Fibroblast of mammary gland (primary cell): ENCODE measurements around the gene ARMC10.
"Not testable (repeated sequence)": the region's sequence is repeated elsewhere in the genome, so short reads cannot be mapped to it uniquely, and the experiment has no call there.

ENCODE experiments used
- DNase-seq: peaks from one replicate; pipeline ENCODE4 v3.0.0-alpha.2; 2010; ENCODE audit warnings: low read depth
- H3K4me3 ChIP-seq: 2 replicates; pipeline ENCODE4 v1.5.1; 2011; ENCODE audit warnings: low read depth, mild to moderate bottlenecking, low read length, moderate library complexity; ENCODE audit not compliant: control insufficient read depth
- TF ChIP-seq, protein P1 (sequence below): conservative IDR thresholded peaks from 2 replicates; pipeline ENCODE4 v1.5.1; 2011; ENCODE audit warnings: low read depth, low read length, inconsistent platforms; ENCODE audit not compliant: control insufficient read depth, insufficient read depth

The ARMC10 gene

DNA sequence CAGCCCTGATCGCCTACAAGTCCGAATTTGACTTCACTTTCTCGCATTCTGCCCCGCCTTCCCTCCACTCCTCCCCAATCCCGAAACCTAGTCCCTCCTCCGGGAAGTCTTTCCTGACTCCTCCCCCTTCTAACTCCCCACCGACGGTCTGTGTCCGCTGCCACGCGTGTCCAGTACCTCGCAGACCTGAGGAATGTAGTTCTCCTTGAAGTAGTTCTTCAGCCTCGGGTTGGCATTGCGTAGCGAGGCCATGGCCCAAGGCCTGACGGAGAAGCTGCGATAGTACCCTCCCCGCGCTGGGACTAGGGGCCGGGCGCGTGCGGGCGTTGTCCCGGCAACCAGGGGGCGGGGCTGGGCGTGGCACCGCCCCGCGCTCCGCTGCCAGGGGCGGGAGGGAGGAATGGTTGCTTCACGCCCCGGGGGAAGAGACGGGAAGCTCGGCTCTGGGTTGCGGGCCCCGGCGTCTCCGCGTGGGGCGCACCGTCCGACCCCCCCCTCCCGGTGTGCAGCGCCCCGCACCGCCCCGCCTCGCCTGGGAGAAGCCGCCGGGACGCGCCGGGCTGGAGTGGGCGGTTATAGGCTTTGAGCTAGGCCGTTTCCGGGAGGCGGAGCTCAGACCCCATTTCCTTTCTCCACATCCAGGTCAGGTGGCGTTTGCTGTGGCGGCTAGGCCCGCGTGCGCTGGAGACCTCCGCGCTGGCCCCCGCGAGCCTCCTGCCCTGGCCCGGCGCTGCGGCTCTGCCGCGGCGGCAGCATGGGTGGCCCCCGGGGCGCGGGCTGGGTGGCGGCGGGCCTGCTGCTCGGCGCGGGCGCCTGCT lies at the start of gene ARMC10, which contains the start of gene FBXL13:
Gene ARMC10, plus strand, starts transcription at position 622 of the 818 bp plus-strand sequence. Its CDS starts 133 bp downstream, at position 755.
Gene FBXL13, minus strand, starts transcription at position 278 of the 818 bp plus-strand sequence.
- peak within 1 kb of the TSS; percentile 93 for H3K4me3 ChIP-seq
- TF ChIP-seq, protein P1, sequence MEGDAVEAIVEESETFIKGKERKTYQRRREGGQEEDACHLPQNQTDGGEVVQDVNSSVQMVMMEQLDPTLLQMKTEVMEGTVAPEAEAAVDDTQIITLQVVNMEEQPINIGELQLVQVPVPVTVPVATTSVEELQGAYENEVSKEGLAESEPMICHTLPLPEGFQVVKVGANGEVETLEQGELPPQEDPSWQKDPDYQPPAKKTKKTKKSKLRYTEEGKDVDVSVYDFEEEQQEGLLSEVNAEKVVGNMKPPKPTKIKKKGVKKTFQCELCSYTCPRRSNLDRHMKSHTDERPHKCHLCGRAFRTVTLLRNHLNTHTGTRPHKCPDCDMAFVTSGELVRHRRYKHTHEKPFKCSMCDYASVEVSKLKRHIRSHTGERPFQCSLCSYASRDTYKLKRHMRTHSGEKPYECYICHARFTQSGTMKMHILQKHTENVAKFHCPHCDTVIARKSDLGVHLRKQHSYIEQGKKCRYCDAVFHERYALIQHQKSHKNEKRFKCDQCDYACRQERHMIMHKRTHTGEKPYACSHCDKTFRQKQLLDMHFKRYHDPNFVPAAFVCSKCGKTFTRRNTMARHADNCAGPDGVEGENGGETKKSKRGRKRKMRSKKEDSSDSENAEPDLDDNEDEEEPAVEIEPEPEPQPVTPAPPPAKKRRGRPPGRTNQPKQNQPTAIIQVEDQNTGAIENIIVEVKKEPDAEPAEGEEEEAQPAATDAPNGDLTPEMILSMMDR: no peak
- peak; percentile 85 for DNase-seq

DNA sequence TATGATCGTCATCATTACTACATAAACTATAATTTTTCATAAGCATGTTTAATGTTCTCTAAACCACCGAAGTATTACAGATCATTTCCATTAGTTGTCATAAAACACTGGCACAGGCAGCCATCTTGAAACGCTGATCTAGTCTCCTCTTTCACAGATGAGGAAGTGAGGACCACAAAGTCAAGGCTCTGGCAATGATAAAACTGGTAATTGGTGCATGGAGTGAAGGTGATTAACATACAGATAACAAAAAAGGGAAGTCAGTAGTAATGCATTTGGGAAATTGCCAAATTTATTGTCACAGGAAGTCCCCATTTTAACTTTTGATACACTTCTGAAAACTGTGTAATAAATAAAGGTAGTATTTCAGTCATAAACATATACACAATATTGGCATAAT lies 49.6 kb upstream of the ARMC10 start:
- no peak overlapping the region for H3K4me3 ChIP-seq
- no peak for DNase-seq
- TF ChIP-seq, protein P1: no peak

DNA sequence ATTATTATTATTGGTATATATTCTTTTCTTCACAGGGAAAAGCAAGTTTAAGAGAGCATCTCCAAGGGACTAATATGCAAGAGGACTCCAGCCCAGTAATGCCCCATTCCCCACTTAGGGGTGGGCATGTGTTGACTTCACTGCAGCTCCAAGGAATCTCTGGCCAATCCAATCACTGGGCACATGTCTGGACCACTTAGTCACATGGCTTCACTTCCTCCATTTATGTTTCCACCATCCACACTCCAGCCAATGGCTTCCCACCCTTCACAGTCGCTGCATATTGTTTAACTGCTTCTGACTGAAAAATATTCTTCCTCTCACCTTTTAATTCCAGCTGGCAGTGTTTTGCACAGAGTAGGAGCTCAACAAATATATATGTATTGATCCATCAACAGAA lies 43.9 kb upstream of the ARMC10 start:
- DNase-seq: no peak
- TF ChIP-seq, protein P1: no peak
- H3K4me3 ChIP-seq: no peak overlapping the region

DNA sequence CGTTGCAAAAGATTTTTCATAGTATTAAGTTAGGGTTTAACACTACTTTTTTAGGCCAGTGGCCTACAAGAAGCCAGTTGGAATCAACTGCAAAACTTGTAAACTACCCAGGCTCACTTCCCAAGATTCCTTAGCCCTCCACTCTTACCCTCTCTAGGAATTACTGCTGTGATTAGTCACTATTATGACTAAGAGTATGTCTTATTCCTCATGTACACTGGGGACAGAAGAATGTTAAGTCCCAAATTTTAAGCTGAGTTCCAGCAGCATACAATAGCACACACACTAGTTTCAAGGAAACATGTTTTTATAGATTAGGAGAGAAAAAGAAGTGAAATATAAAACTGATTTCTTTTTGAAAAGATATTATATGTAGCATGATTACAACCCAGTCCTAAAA lies 43.2 kb upstream of the ARMC10 start:
- H3K4me3 ChIP-seq: no peak overlapping the region
- DNase-seq: peak; percentile 6
- TF ChIP-seq, protein P1: no peak

DNA sequence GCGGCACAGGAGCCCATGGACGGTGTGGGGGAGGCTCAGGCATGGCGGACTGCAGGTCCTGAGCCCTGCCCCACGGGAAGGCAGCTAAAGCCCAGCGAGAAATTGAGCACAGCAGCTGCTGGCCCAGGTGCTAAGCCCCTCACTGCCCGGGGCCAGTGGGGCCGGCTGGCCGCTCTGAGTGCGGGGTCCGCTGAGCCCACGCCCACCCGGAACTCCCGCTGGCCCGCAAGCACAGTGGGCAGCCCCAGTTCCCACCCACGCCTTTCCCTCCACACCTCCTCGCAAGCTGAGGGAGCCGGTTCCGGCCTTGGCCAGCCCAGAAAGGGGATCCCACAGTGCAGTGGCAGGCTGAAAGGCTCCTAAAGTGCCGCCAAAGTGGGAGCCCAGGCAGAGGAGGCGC lies 40.6 kb upstream of the ARMC10 start:
- not testable (repeated sequence) for H3K4me3 ChIP-seq, DNase-seq

DNA sequence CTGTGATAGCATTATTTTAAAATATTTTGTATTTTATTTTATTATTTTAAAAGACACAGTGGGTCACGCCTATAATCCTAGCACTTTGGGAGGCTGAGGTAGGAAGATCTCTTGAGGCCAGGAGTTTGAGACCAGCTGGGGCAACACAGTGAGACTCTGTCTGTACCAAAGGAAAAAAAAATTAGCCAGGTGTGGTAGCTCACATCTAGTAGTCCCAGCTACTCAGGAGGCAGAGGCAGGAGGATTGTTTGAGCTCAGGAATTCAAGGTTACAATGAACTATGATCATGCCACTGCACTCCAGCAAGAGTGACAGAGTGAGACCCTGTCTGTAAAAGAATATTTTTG lies 37.5 kb upstream of the ARMC10 start:
- TF ChIP-seq, protein P1: no peak
- DNase-seq: no peak
- no peak overlapping the region for H3K4me3 ChIP-seq

DNA sequence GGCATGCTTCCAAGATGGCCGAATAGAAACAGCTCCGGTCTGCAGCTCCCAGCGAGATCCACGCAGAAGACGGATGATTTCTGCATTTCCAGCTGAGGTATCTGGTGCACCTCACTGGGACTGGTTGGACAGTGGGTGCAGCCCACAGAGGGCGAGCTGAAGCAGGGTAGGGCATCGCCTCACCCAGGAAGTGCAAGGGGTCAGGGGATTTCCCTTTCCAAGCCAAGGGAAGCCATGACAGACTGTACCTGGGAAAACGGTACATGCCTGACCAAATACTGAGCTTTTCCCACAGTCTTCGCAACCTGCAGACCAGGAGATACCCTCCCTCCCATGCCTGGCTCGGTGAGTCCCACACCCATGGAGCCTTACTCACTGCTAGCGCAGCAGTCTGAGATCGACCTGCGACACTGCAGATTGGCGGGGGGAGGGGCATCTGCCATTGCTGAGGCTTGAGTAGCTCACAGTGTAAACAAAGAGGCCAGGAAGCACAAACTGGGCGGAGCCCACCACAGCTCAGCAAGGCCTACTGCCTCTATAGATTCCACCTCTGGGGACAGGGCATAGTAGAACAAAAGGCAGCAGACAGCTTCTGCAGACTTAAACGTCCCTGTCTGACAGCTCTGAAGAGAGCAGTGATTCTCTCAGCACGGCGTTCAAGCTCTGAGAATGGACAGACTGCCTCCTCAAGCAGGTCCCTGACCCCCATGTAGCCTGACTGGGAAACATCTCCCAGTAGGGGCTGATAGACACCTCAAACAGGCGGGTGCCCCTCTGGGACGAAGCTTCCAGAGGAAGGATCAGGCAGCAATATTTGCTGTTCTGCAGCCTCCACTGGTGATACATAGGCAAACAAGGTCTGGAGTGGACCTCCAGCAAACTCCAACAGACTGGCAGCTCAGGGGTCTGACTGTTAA lies 36.9 kb upstream of the ARMC10 start:
- not testable (repeated sequence) for H3K4me3 ChIP-seq, DNase-seq

DNA sequence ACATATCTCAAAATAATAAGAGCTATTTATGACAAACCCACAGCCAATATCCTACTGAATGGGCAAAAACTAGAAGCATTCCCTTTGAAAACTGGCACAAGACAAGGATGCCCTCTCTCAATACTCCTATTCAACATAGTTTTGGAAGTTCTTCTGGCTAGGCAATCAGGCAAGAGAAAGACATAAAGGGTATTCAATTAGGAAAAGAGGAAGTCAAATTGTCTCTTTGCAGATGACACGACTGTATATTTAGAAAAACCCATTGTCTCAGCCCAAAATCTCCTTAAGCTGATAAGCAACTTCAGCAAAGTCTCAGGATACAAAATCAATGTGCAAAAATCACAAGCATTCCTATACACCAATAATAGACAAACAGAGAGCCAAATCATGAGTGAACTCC lies 33.1 kb upstream of the ARMC10 start:
- DNase-seq, H3K4me3 ChIP-seq: not testable (repeated sequence)
